Measurements from ENCODE around the gene COTL1. TPM values are rescaled to one million over a fixed set of nuclear protein-coding genes. Genes with fewer than 3 reads are reported as not detected.

The COTL1 gene
- polyA plus RNA-seq, 2 of the 4 experiments (the other 2 are of a cell fraction), result 89.7 to 372 TPM

DNA sequence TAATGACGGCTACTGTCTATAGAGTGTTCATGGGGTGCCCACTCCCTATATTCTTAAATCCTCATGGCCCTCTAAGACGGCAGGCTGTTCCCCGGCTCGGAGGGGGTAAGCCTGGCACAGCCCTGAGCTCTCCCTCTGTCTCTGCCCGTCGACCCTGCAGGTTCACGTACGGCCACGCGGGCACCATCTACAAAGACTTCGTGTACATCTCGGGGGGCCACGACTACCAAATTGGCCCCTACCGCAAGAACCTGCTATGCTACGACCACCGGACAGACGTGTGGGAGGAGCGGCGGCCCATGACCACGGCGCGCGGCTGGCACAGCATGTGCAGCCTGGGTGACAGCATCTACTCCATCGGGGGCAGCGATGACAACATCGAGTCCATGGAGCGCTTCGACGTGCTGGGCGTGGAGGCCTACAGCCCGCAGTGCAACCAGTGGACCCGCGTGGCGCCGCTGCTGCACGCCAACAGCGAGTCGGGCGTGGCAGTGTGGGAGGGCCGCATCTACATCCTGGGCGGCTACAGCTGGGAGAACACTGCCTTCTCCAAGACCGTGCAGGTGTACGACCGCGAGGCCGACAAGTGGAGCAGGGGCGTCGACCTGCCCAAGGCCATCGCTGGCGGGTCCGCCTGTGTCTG, 43.7 kb upstream of the COTL1 start:
- no peak for ATAC-seq
- no peak for DNase-seq (ENCODE audit: low read depth in 1 of 2, low spot score in 1 of 2)
- no peak overlapping the region for H3K4me3 ChIP-seq
- H3K27ac ChIP-seq, result no peak overlapping the region
- CTCF ChIA-PET, result interaction anchor here (0.6 to 5.2 kb wide), 7 partner anchors 12 to 251 kb away, joined by 3 to 62 read pairs (median 5); partner anchors contain the start of gene KLHL36
- POLR2A ChIA-PET, result no interaction called here
- H3K4me1 ChIP-seq, result no peaks in the 10 kb centered on the region
- TF ChIP-seq REST (IDR thresholded peaks at IDR 0.05) (no peak), POLR2A (IDR thresholded peaks at IDR 0.05; ENCODE audit: low read length) (no peak), HOXB5 (CRISPR knock-in tag; IDR thresholded peaks at IDR 0.05) (no peak), MAZ (IDR thresholded peaks at IDR 0.05; ENCODE audit: borderline replicate concordance, low read depth, low read length) (no peak), JUNB (IDR thresholded peaks at IDR 0.05) (no peak), RFX5 (IDR thresholded peaks at IDR 0.05) (no peak), CHD2 (IDR thresholded peaks at IDR 0.05; ENCODE audit: low read length, partially characterized antibody) (no peak)
- H3K4me2 ChIP-seq, result no peak overlapping the region
- WGBS (ENCODE audit: missing lambda C conversion rate), result 94% methylated on average over 50 of the region's 51 CpGs
- H3K9me3 ChIP-seq, result no peaks in the 10 kb centered on the region
- FAIRE-seq, result no peak

GRCh38 chr16:84660973-84661372, 43.1 kb upstream of the COTL1 start:
- CTCF ChIA-PET, result interaction anchor here (0.6 to 5.2 kb wide), 4 partner anchors 9 to 19 kb away, joined by 3 to 62 read pairs (median 4); partner anchors contain the start of gene KLHL36
- Histone ChIP-seq H3K4me1 (no peaks in the 10 kb centered on the region), H3K4me2 (no peak overlapping the region), H3K9me3 (no peaks in the 10 kb centered on the region), H3K4me3 (no peak overlapping the region), H3K27ac (no peak overlapping the region)
- 87% methylated on average over 7 of the region's 7 CpGs for WGBS (ENCODE audit: missing lambda C conversion rate)
- DNase-seq (ENCODE audit: low read depth in 1 of 2, low spot score in 1 of 2) (no peak), FAIRE-seq (no peak), ATAC-seq (no peak)
- TF ChIP-seq CHD4 (IDR thresholded peaks at IDR 0.05; ENCODE audit: borderline replicate concordance), result no peak
- TF ChIP-seq NPAS2 (CRISPR knock-in tag; IDR thresholded peaks at IDR 0.05; ENCODE audit: borderline replicate concordance), result no peak
- no peak for TF ChIP-seq HDAC2 (IDR thresholded peaks at IDR 0.05)
- TF ChIP-seq, protein P1, sequence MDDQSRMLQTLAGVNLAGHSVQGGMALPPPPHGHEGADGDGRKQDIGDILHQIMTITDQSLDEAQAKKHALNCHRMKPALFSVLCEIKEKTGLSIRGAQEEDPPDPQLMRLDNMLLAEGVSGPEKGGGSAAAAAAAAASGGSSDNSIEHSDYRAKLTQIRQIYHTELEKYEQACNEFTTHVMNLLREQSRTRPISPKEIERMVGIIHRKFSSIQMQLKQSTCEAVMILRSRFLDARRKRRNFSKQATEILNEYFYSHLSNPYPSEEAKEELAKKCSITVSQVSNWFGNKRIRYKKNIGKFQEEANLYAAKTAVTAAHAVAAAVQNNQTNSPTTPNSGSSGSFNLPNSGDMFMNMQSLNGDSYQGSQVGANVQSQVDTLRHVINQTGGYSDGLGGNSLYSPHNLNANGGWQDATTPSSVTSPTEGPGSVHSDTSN (IDR thresholded peaks at IDR 0.05), result no peak
- TF ChIP-seq PHF8 (IDR thresholded peaks at IDR 0.05; ENCODE audit: borderline replicate concordance, low read depth), result no peak
- no peak for TF ChIP-seq MAZ (IDR thresholded peaks at IDR 0.05; ENCODE audit: borderline replicate concordance, low read depth, low read length)
- no peak for TF ChIP-seq POLR2A (IDR thresholded peaks at IDR 0.05; ENCODE audit: low read length)
- TF ChIP-seq, protein P2, sequence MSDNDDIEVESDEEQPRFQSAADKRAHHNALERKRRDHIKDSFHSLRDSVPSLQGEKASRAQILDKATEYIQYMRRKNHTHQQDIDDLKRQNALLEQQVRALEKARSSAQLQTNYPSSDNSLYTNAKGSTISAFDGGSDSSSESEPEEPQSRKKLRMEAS (IDR thresholded peaks at IDR 0.05), result no peak
- TF ChIP-seq EHF (CRISPR knock-in tag; IDR thresholded peaks at IDR 0.05), result no peak
- TF ChIP-seq ZFP36 (IDR thresholded peaks at IDR 0.05; ENCODE audit: borderline replicate concordance, partially characterized antibody), result no peak
- no peak for TF ChIP-seq MAFK (IDR thresholded peaks at IDR 0.05; ENCODE audit: partially characterized antibody)
- POLR2A ChIA-PET, result no interaction called here

- Histone ChIP-seq H3K27ac (no peak overlapping the region), H3K4me3 (no peak overlapping the region), H3K4me1 (no peaks in the 10 kb centered on the region), H3K4me2 (no peak overlapping the region), H3K9me3 (no peaks in the 10 kb centered on the region)
- WGBS (ENCODE audit: missing lambda C conversion rate), result 95% methylated on average over 24 of the region's 27 CpGs
- TF ChIP-seq ATOH8 (CRISPR knock-in tag; IDR thresholded peaks at IDR 0.05; ENCODE audit: low read depth), result no peak
- TF ChIP-seq FOSB (CRISPR knock-in tag; IDR thresholded peaks at IDR 0.05), result no peak
- TF ChIP-seq FOSL2 (IDR thresholded peaks at IDR 0.05), result no peak
- no peak for TF ChIP-seq FOSL2 (CRISPR knock-in tag; IDR thresholded peaks at IDR 0.05)
- no peak for TF ChIP-seq RNF2 (IDR thresholded peaks at IDR 0.05; ENCODE audit: borderline replicate concordance, low read depth)
- TF ChIP-seq, protein P2 (IDR thresholded peaks at IDR 0.05), result no peak
- TF ChIP-seq HMGXB4 (CRISPR knock-in tag; IDR thresholded peaks at IDR 0.05; ENCODE audit: borderline replicate concordance), result no peak
- TF ChIP-seq ZSCAN20 (CRISPR knock-in tag; IDR thresholded peaks at IDR 0.05), result no peak
- FAIRE-seq (no peak), DNase-seq (ENCODE audit: low read depth in 1 of 2, low spot score in 1 of 2) (no peak), ATAC-seq (no peak)
- ChIA-PET POLR2A (no interaction called here), CTCF (interaction anchor here (1.0 to 5.2 kb wide), 3 partner anchors 13 to 95 kb away, joined by 3 to 62 read pairs (median 3); no protein-coding TSS in a partner anchor)
Measured at GRCh38 chr16:84659656-84660300, 41.9 kb upstream of the COTL1 start.

All from A549 (cell line).